GM23248 (cell line): Measurements from ENCODE around the gene TRDMT1. TPM values are rescaled to one million over a fixed set of nuclear protein-coding genes. Genes with fewer than 3 reads are reported as not detected.

Experiments used
- DNase-seq: peaks from one replicate; pipeline ENCODE4 v3.0.0-alpha.2; 2015
- H2AFZ ChIP-seq: fragments of 200-600 bp; sonication (generic); 2 replicates; pipeline ENCODE4 v1.6.1; 2016; ENCODE audit warnings: antibody characterized with exemption
- H3F3A ChIP-seq: fragments of 200-600 bp; sonication (generic); 2 replicates; pipeline ENCODE4 v1.6.1; 2016; ENCODE audit warnings: mild to moderate bottlenecking, antibody characterized with exemption, mixed run types; ENCODE audit not compliant: insufficient read depth
- H3K27ac ChIP-seq: fragments of 200-600 bp; sonication (generic); 2 replicates; pipeline ENCODE4 v1.5.1; 2016; ENCODE audit warnings: mild to moderate bottlenecking
- H3K27me3 ChIP-seq: fragments of 200-600 bp; sonication (generic); replicated peaks from 2 replicates; pipeline ENCODE4 v1.6.1; 2016; ENCODE audit warnings: mild to moderate bottlenecking; ENCODE audit not compliant: insufficient read depth
- H3K36me3 ChIP-seq: fragments of 200-600 bp; sonication (generic); 2 replicates; pipeline ENCODE4 v1.6.1; 2016; ENCODE audit warnings: low read depth, mild to moderate bottlenecking
- H3K4me1 ChIP-seq: fragments of 200-600 bp; sonication (generic); 2 replicates; pipeline ENCODE4 v1.6.1; 2016; ENCODE audit warnings: mild to moderate bottlenecking; ENCODE audit not compliant: insufficient read depth
- H3K4me2 ChIP-seq: fragments of 200-600 bp; sonication (generic); one replicate; pipeline ENCODE4 v1.6.1; 2016; ENCODE audit warnings: mild to moderate bottlenecking; ENCODE audit not compliant: unreplicated experiment
- H3K4me3 ChIP-seq: fragments of 200-600 bp; sonication (generic); 2 replicates; pipeline ENCODE4 v1.5.1; 2016; ENCODE audit warnings: mild to moderate bottlenecking
- H3K79me2 ChIP-seq: fragments of 200-600 bp; sonication (generic); 2 replicates; pipeline ENCODE4 v1.6.1; 2016; ENCODE audit warnings: mild to moderate bottlenecking; ENCODE audit not compliant: insufficient read depth
- H3K9ac ChIP-seq: fragments of 200-600 bp; sonication (generic); 2 replicates; pipeline ENCODE4 v1.6.1; 2016; ENCODE audit warnings: mild to moderate bottlenecking
- H3K9me2 ChIP-seq: fragments of 200-600 bp; sonication (generic); 2 replicates; pipeline ENCODE4 v1.6.1; 2016; ENCODE audit warnings: mixed run types, mild to moderate bottlenecking, moderate library complexity; ENCODE audit not compliant: insufficient read depth
- H3K9me3 ChIP-seq: fragments of 200-600 bp; sonication (generic); one replicate; pipeline ENCODE4 v1.6.1; 2017; ENCODE audit warnings: low read depth
- H4K20me1 ChIP-seq: fragments of 200-600 bp; sonication (generic); 2 replicates; pipeline ENCODE4 v1.6.0; 2016; ENCODE audit not compliant: insufficient read depth
- EZH2 ChIP-seq: fragments of 200-600 bp; sonication (generic); IDR thresholded peaks from 2 replicates; pipeline ENCODE4 v1.6.1; 2018; ENCODE audit warnings: antibody characterized with exemption, mild to moderate bottlenecking; ENCODE audit not compliant: insufficient read depth, poor library complexity, severe bottlenecking
- EZH2phosphoT487 ChIP-seq: fragments of 200-600 bp; sonication (generic); IDR thresholded peaks from 2 replicates; pipeline ENCODE4 v1.6.1; 2018; ENCODE audit warnings: antibody characterized with exemption, moderate library complexity, mild to moderate bottlenecking, low read depth; ENCODE audit not compliant: insufficient read depth
- WGBS, 2 experiments: methylation state at CpG; one replicate each; pipeline ENCODE4 v1.1.6; 2015 to 2017; ENCODE audit warnings: low lambda C conversion rate in 2 of 2, low coverage in 1 of 2; ENCODE audit errors: missing lambda C conversion rate in 2 of 2; 5-methylcytosine and 5-hydroxymethylcytosine counted together
- in situ Hi-C: fragments of 300-500 bp; cut with MboI; formaldehyde crosslinking; loops from 2 replicates; pipeline ENCODE4 v1.15.0; 2020
- polyA plus RNA-seq: library from polyadenylated mRNA; unstranded; fragments of >200 nt; fragmentation: Nextera tagmentation; extraction: Ambion mirVana; gene quantifications from 2 replicates; pipeline ENCODE4 v1.2.1, GENCODE V29; 2016
- total RNA-seq: library from RNA; depleted of rRNA; stranded (reverse); fragments of >200 nt; shearing (Covaris generic); gene quantifications from 2 replicates; pipeline ENCODE4 v1.2.3, GENCODE V29; 2014

The TRDMT1 gene
- total and polyA plus RNA-seq, 2 experiments from 2014 or later: 4.3 to 4.4 TPM

DNA sequence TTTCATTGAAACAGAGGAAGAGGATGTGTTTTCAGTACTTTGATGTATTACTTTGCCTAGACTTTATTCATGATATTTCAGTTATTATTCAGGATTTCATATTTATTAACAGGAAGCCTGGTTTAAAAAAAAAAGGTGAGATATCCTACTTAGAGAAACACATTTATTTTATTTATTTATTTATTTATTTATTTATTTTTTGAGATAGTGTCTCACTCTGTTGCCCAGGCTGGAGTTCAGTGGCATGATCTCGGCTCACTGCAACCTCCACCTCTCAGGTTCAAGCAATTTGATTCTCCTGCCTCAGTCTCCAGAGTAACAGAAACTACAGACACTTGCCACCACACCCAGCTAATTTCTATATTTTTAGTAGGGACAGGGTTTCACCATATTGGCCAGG is 24.5 kb downstream of the TRDMT1 start:
- no peak overlapping the region for H3K27ac ChIP-seq
- peaks cover 26% of the 10 kb centered on the region for H3K4me1 ChIP-seq
- in situ Hi-C loops: no loop called here
- H4K20me1 ChIP-seq: no peaks in the 10 kb centered on the region
- no peak overlapping the region for H3K4me2 ChIP-seq
- no peaks in the 10 kb centered on the region for H3K27me3 ChIP-seq
- no peaks in the 10 kb centered on the region for H3K36me3 ChIP-seq
- no peak overlapping the region for H2AFZ ChIP-seq
- TF ChIP-seq EZH2phosphoT487 (no peak), EZH2 (no peak)
- WGBS, 2 experiments: 94 to 100% methylated on average over 1 of the region's 1 CpG
- H3K9ac ChIP-seq: no peak overlapping the region
- no peaks in the 10 kb centered on the region for H3K9me2 ChIP-seq
- no peaks in the 10 kb centered on the region for H3K79me2 ChIP-seq
- H3F3A ChIP-seq: no peaks in the 10 kb centered on the region
- DNase-seq: no peak
- H3K9me3 ChIP-seq: no peaks in the 10 kb centered on the region
- no peak overlapping the region for H3K4me3 ChIP-seq

DNA sequence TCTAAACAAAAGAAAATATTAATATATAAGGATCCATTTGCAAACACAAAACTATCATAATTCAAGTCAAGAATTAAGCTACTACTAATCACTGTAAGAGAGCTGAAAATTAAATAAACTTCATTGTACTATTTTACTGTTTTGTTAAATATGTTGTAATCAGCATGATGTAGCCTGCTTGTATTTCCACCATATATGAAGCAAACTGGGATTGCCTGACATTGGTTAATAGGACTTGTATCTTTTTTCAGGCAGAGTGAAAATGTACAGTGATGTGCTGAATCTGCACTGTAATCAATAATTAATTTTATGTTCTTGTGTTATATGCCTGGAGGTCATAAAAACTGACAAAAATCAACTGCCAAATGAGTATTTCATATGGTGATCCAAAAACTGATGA is 25.4 kb downstream of the TRDMT1 start:
- Histone ChIP-seq H3K79me2 (no peaks in the 10 kb centered on the region), H3K27me3 (no peaks in the 10 kb centered on the region), H3K9ac (peak overlapping the region; percentile 62), H3F3A (no peaks in the 10 kb centered on the region), H3K4me3 (no peak overlapping the region), H3K4me2 (no peak overlapping the region), H3K9me3 (no peaks in the 10 kb centered on the region), H3K27ac (peak overlapping the region; percentile 47), H4K20me1 (no peaks in the 10 kb centered on the region), H3K9me2 (no peaks in the 10 kb centered on the region), H3K36me3 (no peaks in the 10 kb centered on the region), H2AFZ (peak overlapping the region; percentile 82; the same call in 1 of the 2 replicates), H3K4me1 (peaks cover 26% of the 10 kb centered on the region)
- DNase-seq: peak; percentile 3
- TF ChIP-seq EZH2phosphoT487 (no peak), EZH2 (no peak)
- in situ Hi-C loops: no loop called here

DNA sequence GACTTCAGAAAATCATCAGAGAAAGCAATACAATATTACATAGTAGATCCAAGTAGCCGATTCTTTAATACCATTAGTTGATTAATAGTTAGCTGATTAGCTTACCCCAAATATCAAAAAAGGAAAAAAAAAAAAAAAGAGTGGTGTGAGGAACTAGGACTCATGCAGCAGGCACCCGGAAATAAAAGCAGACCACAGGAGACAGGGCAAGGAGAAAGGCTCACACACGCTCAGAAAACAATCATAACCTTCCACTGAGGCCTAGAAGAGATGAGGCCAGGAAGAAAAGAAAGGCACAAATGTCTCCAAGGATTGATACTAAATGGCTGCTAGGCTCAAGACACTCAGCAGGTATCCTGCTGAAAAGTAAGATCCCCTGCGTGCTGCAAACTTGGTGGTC is 25.9 kb downstream of the TRDMT1 start:
- Histone ChIP-seq H3K27ac (peak overlapping the region; percentile 47), H3F3A (no peaks in the 10 kb centered on the region), H3K4me3 (peak overlapping the region; percentile 67), H3K27me3 (no peaks in the 10 kb centered on the region), H3K9ac (peak overlapping the region; percentile 62), H3K9me2 (no peaks in the 10 kb centered on the region), H3K4me2 (peak overlapping the region; percentile 74), H3K4me1 (peaks cover 26% of the 10 kb centered on the region), H3K36me3 (no peaks in the 10 kb centered on the region), H2AFZ (peak overlapping the region; percentile 82), H4K20me1 (no peaks in the 10 kb centered on the region), H3K9me3 (no peaks in the 10 kb centered on the region), H3K79me2 (no peaks in the 10 kb centered on the region)
- in situ Hi-C loops: no loop called here
- no peak for TF ChIP-seq EZH2
- no peak for TF ChIP-seq EZH2phosphoT487
- 71 to 72% methylated on average over 4 of the region's 4 CpGs for WGBS, 2 experiments
- DNase-seq: peak; percentile 65

DNA sequence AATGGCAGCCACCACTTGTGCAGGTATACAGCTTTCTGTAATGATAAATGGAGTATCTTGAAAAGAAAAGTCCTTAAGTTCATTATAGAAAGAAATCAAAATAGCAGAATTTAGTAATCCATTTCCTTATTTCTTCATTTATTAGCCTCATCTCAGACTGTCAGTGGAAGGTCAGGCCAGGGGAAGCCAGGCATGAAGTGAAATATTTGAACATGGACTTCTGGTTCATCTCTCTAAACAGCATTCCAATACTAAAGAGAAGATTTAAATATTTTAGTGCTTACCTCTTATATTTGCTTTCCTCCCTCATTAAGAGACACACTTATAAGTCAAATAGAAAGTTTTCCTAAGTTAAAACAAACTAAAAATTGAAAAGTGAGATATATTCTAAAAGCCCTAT is 26.8 kb downstream of the TRDMT1 start:
- H3K9me3 ChIP-seq: no peaks in the 10 kb centered on the region
- peaks cover 26% of the 10 kb centered on the region for H3K4me1 ChIP-seq
- peak overlapping the region; percentile 82 for H2AFZ ChIP-seq
- no peaks in the 10 kb centered on the region for H4K20me1 ChIP-seq
- TF ChIP-seq EZH2phosphoT487 (no peak), EZH2 (no peak)
- no peaks in the 10 kb centered on the region for H3K79me2 ChIP-seq
- peak; percentile 10 for DNase-seq
- peak overlapping the region; percentile 47; the same call in 1 of the 2 replicates for H3K27ac ChIP-seq
- H3K9ac ChIP-seq: peak overlapping the region; percentile 62; the same call in 1 of the 2 replicates
- H3F3A ChIP-seq: no peaks in the 10 kb centered on the region
- H3K9me2 ChIP-seq: no peaks in the 10 kb centered on the region
- no peak overlapping the region for H3K4me3 ChIP-seq
- in situ Hi-C loops: no loop called here
- peak overlapping the region; percentile 74 for H3K4me2 ChIP-seq
- H3K36me3 ChIP-seq: no peaks in the 10 kb centered on the region
- no peaks in the 10 kb centered on the region for H3K27me3 ChIP-seq

DNA sequence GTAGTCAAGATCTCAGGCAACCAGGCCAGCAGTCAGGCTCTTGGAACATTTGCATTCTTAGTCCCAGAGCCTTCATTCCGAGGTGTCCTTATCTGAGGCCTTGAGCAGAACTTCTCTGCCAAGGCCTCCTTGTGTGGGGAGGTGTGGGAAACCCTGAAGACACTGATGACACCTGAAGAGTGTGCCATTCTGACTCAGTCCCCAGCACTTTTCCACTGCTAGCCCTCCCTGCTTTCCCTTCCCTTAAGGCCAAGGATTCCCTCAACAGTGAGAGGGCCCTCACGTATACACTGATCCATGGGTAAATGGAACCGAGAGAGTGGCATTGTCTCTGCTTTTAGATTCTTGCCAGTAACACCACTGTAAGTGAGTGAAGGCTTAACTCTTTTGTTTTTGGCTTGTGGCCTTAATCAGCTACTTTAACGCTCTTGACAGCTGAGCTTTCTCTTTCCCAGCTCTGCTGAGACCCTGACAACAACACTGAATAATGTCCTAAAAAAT is 30.3 kb downstream of the TRDMT1 start:
- WGBS, 2 experiments: 95 to 100% methylated on average over 4 of the region's 4 CpGs
- no peak overlapping the region for H3K9ac ChIP-seq
- no peaks in the 10 kb centered on the region for H3F3A ChIP-seq
- no peaks in the 10 kb centered on the region for H3K27me3 ChIP-seq
- H3K79me2 ChIP-seq: no peaks in the 10 kb centered on the region
- peaks cover 18% of the 10 kb centered on the region for H3K4me1 ChIP-seq
- no peaks in the 10 kb centered on the region for H3K36me3 ChIP-seq
- no peak overlapping the region for H3K27ac ChIP-seq
- no peaks in the 10 kb centered on the region for H3K9me3 ChIP-seq
- H3K4me3 ChIP-seq: no peak overlapping the region
- in situ Hi-C loops: no loop called here
- DNase-seq: no peak
- no peak overlapping the region for H2AFZ ChIP-seq
- H4K20me1 ChIP-seq: no peaks in the 10 kb centered on the region
- no peaks in the 10 kb centered on the region for H3K9me2 ChIP-seq
- no peak overlapping the region for H3K4me2 ChIP-seq
- no peak for TF ChIP-seq EZH2phosphoT487
- TF ChIP-seq EZH2: no peak
